ENCODE measurements around the gene RAET1E.
"Not testable (repeated sequence)": the region's sequence is repeated elsewhere in the genome, so short reads cannot be mapped to it uniquely, and the experiment has no call there.

- not testable (repeated sequence) for TF ChIP-seq CTCF (IDR thresholded peaks at IDR 0.05); POLR2A (IDR thresholded peaks at IDR 0.05); POLR2AphosphoS5 (IDR thresholded peaks at IDR 0.05; ENCODE audit: insufficient read depth in 1 of 2, low read depth in 1 of 2)
Observed at GRCh38 chr6:149912680-149913079, 14.8 kb upstream of the RAET1E start.
